Mucosa of descending colon (tissue), 3 donors: ENCODE data around the gene ASS1. TPM values are rescaled to one million over a fixed set of nuclear protein-coding genes. Genes with fewer than 3 reads are reported as not detected.

Experiments used
- ATAC-seq: fragments of 200-7000 bp; cut with Tn5 transposase; one replicate; pipeline ENCODE4 v1.9.1; 2020; ENCODE audit warnings: mild to moderate bottlenecking, moderate library complexity
- DNase-seq, 3 donors: peaks; one replicate each; pipeline ENCODE4 v3.0.0-alpha.2; 2020
- H3K36me3 ChIP-seq: fragments of 200-600 bp; one replicate; pipeline ENCODE4 v1.8.0; 2021; ENCODE audit warnings: low read depth, mild to moderate bottlenecking
- H3K4me1 ChIP-seq: fragments of 200-600 bp; one replicate; pipeline ENCODE4 v1.8.0; 2021; ENCODE audit warnings: low read depth, mild to moderate bottlenecking
- H3K4me3 ChIP-seq: fragments of 200-600 bp; one replicate; pipeline ENCODE4 v1.8.0; 2021; ENCODE audit warnings: mild to moderate bottlenecking
- H3K9me3 ChIP-seq: fragments of 200-600 bp; one replicate; pipeline ENCODE4 v1.8.0; 2021; ENCODE audit warnings: mild to moderate bottlenecking
- intact Hi-C, 2 donors: fragments of 100-400 bp; cut with DNase I in 1 of 2; cut with micrococcal nuclease in 1 of 2; formaldehyde crosslinking; loops; one replicate each; pipeline versions ENCODE4 v1.11.0 to v1.11.1; 2022; cut with DNase I, micrococcal nuclease
- total RNA-seq, 3 donors: library from RNA; stranded (reverse); fragmentation: NEBNext Ultra II Directional in 2 of 3; extraction: Animal tissue kit (Norgen Biotek cat#: 25700) in 2 of 3; gene quantifications; one replicate each; pipeline versions ENCODE4 v1.2.1 to v1.2.4, GENCODE V29; 2021 to 2023
- TF ChIP-seq, protein P1 (sequence below): fragments of 200-600 bp; IDR thresholded peaks from one replicate; pipeline ENCODE4 v1.8.0; 2022; ENCODE audit warnings: antibody characterized with exemption, mild to moderate bottlenecking
- donor health status: DM: no; HTN: no; CAD: no; lungs with moderate emphysema.
- donor health status: DM: no; HTN: no; CAD: no.
- donor health status: DM: no; HTN: yes; CAD: no.

ASS1 gene
- total RNA-seq, 3 donors from 2014 or later: 221 to 410 (median 408) TPM

DNA sequence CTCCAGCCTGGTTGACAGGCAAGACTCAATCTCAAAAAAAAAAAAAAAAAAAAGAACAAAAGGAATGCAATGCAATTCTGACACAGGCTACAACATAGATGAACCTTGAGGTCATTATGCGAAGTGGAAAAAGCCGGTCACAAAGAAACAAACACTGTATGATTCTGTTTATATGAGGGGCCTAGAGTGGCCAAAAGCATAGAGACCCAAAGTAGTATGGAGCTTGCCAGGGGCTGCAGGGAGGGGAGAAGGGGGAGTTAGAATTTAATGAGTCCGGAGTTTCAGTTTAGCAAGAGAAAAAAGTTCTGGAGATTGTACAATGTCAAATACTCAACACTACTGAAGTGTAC is 33.2 kb upstream of the ASS1 start:
- Histone ChIP-seq H3K36me3 (no peaks in the 10 kb centered on the region), H3K4me3 (no peak overlapping the region), H3K4me1 (peaks cover 39% of the 10 kb centered on the region), H3K9me3 (no peaks in the 10 kb centered on the region)
- ATAC-seq (peak; percentile 3), DNase-seq (no peak)
- intact Hi-C loops: no loop called here
- TF ChIP-seq, protein P1, sequence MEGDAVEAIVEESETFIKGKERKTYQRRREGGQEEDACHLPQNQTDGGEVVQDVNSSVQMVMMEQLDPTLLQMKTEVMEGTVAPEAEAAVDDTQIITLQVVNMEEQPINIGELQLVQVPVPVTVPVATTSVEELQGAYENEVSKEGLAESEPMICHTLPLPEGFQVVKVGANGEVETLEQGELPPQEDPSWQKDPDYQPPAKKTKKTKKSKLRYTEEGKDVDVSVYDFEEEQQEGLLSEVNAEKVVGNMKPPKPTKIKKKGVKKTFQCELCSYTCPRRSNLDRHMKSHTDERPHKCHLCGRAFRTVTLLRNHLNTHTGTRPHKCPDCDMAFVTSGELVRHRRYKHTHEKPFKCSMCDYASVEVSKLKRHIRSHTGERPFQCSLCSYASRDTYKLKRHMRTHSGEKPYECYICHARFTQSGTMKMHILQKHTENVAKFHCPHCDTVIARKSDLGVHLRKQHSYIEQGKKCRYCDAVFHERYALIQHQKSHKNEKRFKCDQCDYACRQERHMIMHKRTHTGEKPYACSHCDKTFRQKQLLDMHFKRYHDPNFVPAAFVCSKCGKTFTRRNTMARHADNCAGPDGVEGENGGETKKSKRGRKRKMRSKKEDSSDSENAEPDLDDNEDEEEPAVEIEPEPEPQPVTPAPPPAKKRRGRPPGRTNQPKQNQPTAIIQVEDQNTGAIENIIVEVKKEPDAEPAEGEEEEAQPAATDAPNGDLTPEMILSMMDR: no peak

DNA sequence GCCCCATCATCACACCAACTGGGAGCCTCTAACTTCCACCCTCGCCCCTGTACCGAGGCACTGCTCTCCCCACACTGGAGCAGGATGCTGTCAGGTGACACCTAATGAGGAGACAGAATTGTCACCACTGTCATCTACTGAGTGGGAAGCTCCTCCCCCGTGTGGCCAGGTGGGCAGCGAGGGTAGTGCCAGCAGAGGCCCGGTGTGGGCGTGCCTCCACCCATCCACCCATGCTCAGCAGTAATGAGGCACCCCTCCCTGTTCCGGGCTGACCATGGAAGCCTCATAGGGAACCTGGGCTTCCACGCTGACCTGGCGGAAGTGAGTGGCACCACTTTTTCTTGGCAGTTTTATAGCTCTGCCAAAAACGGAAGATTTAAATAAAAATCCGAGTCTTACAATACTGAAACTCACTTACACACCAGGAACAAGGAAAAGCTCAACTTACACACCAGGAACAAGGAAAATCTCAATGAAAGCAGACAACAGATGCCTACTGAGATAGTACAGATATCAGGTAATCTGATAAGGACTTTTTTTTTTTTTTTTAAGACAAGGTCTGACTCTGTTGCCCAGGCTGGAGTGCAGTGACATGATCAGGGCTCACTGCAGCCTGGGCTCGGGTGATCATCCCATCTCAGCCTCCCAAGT is 30.6 kb upstream of the ASS1 start:
- ATAC-seq (peak; percentile 84), DNase-seq (peak; percentile 80 to 90 (median 87))
- Histone ChIP-seq H3K9me3 (no peaks in the 10 kb centered on the region), H3K4me3 (no peak overlapping the region), H3K4me1 (peaks cover 39% of the 10 kb centered on the region), H3K36me3 (no peaks in the 10 kb centered on the region)
- intact Hi-C loops: no loop called here
- TF ChIP-seq, protein P1: no peak

- TF ChIP-seq, protein P1: no peak
Measured at GRCh38 chr9:130414910-130415746, 29.6 kb upstream of the ASS1 start.

GRCh38 chr9:130417602-130418001 is 27.2 kb upstream of the ASS1 start:
- DNase-seq: no peak

More at GRCh38 chr9:130414910-130415746, 29.6 kb upstream of the ASS1 start:
- ATAC-seq: peak; percentile 47
- intact Hi-C loops: no loop called here
- H3K9me3 ChIP-seq: no peaks in the 10 kb centered on the region
- H3K4me1 ChIP-seq: peaks cover 38% of the 10 kb centered on the region
- no peak overlapping the region for H3K4me3 ChIP-seq
- H3K36me3 ChIP-seq: no peaks in the 10 kb centered on the region
- DNase-seq: peak in 2 of 3 donors; percentile 64 to 81

DNA sequence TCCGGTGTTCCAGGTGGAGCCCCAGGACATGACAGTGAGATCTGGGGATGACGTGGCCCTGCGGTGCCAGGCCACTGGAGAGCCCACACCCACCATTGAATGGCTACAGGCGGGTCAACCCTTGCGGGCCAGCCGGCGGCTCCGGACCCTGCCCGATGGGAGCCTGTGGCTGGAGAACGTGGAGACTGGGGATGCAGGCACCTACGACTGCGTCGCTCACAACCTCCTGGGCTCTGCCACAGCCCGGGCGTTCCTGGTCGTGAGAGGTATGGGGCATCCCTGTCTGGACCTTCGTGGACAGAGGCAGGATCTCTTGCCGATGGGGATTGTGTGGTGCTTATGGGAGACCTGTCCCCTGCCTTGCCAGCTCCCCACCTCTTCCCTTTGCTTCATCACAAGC is 26.0 kb upstream of the ASS1 start:
- H3K4me3 ChIP-seq: no peak overlapping the region
- H3K36me3 ChIP-seq: no peaks in the 10 kb centered on the region
- DNase-seq (no peak), ATAC-seq (no peak)
- peaks cover 18% of the 10 kb centered on the region for H3K4me1 ChIP-seq
- TF ChIP-seq, protein P1: no peak
- no peaks in the 10 kb centered on the region for H3K9me3 ChIP-seq
- intact Hi-C loops: no loop called here

More at GRCh38 chr9:130417602-130418001, 27.2 kb upstream of the ASS1 start:
- TF ChIP-seq, protein P1: no peak
- H3K9me3 ChIP-seq: no peaks in the 10 kb centered on the region
- peaks cover 23% of the 10 kb centered on the region for H3K4me1 ChIP-seq
- ATAC-seq: no peak
- H3K4me3 ChIP-seq: no peak overlapping the region
- intact Hi-C loops: no loop called here
- H3K36me3 ChIP-seq: no peaks in the 10 kb centered on the region
